HL-60 (cell line): ENCODE data around the gene MTMR1.

ENCODE experiments used
- POLR2AphosphoS5 ChIP-seq: IDR thresholded peaks from 2 replicates; pipeline ENCODE4 v1.6.1; 2012; ENCODE audit warnings: low read depth
- SPI1 ChIP-seq: IDR thresholded peaks from 2 replicates; pipeline ENCODE4 v1.6.1; 2012; ENCODE audit warnings: low read depth, mild to moderate bottlenecking, borderline replicate concordance
- TF ChIP-seq, protein P1 (sequence below): IDR thresholded peaks from one replicate; pipeline ENCODE4 v1.5.1; 2011; ENCODE audit warnings: low read length, control low read depth, inconsistent platforms; ENCODE audit not compliant: insufficient read depth
- TF ChIP-seq, protein P2 (sequence below): IDR thresholded peaks from 2 replicates; pipeline ENCODE4 v1.6.1; 2012; ENCODE audit warnings: low read depth; ENCODE audit not compliant: insufficient replicate concordance

DNA sequence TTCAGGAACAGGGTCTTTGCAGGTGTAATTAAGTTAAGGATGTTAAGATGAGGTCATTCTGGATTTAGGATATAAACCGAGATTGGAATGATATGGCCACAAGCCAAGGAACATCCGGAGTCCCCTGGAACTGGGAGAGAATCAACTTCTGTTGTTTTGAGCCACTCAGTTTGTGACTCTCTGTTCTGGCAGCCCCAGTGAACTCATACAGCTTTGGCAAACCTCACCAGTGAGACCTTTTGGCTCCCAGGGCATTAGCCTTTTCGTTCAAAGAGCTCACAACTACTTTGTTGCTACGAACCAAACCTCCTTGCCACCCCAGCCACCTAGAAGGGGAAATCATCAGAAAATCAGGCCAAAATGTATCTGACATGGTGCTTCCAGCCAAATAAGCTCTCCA is 80.4 kb downstream of the MTMR1 start:
- TF ChIP-seq, protein P1, sequence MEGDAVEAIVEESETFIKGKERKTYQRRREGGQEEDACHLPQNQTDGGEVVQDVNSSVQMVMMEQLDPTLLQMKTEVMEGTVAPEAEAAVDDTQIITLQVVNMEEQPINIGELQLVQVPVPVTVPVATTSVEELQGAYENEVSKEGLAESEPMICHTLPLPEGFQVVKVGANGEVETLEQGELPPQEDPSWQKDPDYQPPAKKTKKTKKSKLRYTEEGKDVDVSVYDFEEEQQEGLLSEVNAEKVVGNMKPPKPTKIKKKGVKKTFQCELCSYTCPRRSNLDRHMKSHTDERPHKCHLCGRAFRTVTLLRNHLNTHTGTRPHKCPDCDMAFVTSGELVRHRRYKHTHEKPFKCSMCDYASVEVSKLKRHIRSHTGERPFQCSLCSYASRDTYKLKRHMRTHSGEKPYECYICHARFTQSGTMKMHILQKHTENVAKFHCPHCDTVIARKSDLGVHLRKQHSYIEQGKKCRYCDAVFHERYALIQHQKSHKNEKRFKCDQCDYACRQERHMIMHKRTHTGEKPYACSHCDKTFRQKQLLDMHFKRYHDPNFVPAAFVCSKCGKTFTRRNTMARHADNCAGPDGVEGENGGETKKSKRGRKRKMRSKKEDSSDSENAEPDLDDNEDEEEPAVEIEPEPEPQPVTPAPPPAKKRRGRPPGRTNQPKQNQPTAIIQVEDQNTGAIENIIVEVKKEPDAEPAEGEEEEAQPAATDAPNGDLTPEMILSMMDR, result no peak
- TF ChIP-seq POLR2AphosphoS5 (no peak), SPI1 (no peak)
- TF ChIP-seq, protein P2, sequence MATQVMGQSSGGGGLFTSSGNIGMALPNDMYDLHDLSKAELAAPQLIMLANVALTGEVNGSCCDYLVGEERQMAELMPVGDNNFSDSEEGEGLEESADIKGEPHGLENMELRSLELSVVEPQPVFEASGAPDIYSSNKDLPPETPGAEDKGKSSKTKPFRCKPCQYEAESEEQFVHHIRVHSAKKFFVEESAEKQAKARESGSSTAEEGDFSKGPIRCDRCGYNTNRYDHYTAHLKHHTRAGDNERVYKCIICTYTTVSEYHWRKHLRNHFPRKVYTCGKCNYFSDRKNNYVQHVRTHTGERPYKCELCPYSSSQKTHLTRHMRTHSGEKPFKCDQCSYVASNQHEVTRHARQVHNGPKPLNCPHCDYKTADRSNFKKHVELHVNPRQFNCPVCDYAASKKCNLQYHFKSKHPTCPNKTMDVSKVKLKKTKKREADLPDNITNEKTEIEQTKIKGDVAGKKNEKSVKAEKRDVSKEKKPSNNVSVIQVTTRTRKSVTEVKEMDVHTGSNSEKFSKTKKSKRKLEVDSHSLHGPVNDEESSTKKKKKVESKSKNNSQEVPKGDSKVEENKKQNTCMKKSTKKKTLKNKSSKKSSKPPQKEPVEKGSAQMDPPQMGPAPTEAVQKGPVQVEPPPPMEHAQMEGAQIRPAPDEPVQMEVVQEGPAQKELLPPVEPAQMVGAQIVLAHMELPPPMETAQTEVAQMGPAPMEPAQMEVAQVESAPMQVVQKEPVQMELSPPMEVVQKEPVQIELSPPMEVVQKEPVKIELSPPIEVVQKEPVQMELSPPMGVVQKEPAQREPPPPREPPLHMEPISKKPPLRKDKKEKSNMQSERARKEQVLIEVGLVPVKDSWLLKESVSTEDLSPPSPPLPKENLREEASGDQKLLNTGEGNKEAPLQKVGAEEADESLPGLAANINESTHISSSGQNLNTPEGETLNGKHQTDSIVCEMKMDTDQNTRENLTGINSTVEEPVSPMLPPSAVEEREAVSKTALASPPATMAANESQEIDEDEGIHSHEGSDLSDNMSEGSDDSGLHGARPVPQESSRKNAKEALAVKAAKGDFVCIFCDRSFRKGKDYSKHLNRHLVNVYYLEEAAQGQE, result no peak
